HG03064 (cell line): ENCODE measurements around the gene SRGAP1.
"Not testable (repeated sequence)": the region's sequence is repeated elsewhere in the genome, so short reads cannot be mapped to it uniquely, and the experiment has no call there.

Experiments
- ATAC-seq: cut with Tn5 transposase; IDR thresholded peaks from one replicate; pipeline ENCODE4 v1.9.1; 2021; ENCODE audit warnings: low read depth; ENCODE audit not compliant: unreplicated experiment

SRGAP1 gene

DNA sequence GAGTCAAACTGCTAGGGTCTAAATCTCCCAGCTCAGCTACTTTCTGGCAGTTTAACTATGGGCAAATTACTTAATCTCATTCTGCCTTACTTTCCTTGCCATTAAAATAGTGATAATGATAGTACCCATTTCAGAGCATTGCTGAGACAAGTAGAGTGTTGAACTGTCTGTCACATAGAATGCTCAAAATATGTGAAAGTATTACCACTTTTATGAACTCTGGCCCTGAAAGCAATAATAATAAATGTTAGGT is 19.9 kb downstream of the SRGAP1 start:
- ATAC-seq = no peak

- ATAC-seq = no peak
Observed at GRCh38 chr12:63865448-63865847, 20.9 kb downstream of the SRGAP1 start.

GRCh38 chr12:63867053-63867452 is 22.6 kb downstream of the SRGAP1 start:
- no peak for ATAC-seq

DNA sequence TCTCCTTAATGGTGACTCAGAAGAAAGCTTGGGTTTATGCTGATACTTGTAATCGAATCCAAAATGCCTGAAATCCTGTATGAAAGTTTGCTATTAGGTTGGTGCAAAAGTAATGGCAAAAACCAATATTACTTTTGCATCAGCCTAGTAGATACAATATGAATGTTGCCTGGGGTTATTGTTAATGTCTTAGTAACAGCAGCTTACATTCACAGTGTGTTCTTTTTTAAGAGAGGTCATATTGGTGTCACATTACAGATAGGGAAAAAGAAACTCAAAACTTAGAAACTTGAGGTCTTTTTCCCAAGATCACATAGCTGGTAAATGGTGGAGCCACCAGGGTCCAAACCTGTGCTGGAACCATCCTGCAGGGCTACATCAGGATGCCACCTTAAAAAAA is 25.2 kb downstream of the SRGAP1 start:
- ATAC-seq = no peak

GRCh38 chr12:63870838-63871237 is 26.3 kb downstream of the SRGAP1 start:
- no peak for ATAC-seq

DNA sequence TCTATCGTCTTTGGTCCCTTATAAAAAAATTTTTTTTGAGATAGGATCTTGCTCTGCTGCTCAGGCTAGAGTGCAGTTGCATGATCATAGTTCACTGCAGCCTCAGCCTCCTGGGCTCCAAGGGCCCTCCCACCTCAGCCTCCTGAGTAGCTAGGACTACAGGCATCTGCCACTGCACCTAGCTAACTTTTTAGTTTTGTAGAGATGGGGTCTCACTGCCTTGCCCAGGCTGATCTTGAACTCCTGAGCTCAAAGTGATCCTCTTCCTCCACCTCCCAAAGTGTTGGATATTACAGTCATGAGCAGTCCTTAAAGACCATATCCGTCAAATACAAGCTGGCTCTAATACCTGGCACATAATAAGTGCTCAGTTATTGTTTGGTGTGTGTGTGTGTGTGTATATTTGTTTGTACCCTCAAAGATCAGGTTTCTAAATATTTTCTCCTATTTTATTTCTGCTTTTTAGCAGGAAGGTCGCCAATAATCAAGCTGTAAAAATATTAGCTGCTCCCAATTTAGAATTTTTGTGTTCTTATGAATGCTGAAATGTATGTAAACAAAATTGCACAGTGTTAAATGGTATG is 30.5 kb downstream of the SRGAP1 start:
- no peak for ATAC-seq

- ATAC-seq = no peak
Observed at GRCh38 chr12:63875703-63876102, 31.2 kb downstream of the SRGAP1 start.

DNA sequence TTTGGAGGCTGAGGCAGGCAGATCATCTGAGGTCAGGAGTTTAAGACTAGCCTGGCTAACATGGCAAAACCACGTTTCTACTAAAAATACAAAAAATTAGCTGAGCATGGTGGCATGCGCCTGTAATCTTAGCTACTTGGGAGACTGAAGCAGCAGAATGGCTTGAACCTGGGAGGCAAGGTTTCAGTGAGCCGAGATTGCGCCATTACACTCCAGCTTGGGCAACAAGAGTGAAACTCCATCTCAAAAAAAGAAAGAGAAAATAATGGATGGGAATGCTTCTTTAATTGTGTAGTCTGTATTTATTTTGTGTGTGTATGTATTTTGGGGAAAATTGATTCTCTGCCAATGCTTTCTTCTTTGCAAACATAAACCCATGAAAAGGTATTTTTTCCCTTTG is 32.5 kb downstream of the SRGAP1 start:
- no peak for ATAC-seq

- ATAC-seq = no peak
Observed at GRCh38 chr12:63877693-63878092, 33.2 kb downstream of the SRGAP1 start.

GRCh38 chr12:63880235-63880634 is 35.7 kb downstream of the SRGAP1 start:
- ATAC-seq = not testable (repeated sequence)

DNA sequence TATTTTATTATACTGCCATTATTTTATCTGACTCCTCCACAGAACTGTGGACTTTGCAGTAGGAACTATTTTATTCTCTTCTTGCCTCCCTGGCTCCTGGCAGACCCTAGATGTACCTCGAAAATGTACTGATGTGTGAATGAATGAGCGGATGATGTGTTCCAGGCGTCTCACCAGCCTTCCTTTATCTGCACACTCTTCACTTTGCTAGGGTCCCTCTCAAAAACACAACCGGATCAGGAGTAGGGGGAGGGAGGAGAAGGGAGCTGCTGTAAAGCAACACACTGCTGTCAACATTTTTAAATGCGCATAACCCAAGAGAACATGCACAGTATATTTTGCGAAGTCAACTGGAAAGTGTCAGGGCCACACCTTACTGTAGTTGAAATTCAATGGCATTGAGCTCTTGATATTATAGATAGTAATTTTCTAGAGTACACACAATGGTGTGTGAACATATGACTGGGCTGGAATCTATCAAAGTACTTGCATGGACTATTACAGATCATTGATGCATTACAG is 36.3 kb downstream of the SRGAP1 start:
- ATAC-seq = no peak

DNA sequence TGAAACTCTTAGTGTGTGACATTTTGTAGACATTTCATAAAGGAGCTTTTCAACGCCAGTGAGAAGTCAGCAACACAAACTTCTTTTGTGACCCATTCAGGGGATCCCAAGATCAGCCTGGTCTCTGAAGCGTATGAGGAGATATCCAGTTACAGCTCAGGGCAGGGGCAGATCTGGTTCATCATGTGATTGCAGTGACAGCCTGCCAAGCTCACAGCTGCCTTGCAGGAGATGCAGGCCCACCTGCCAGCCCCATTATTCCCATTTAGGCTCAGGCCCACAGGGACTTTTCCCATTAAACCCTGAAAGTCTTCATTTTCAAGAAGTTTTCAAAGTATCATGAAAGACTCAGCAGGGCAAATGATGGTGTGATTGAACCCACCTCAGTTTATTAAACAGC is 38.3 kb downstream of the SRGAP1 start:
- ATAC-seq = no peak

DNA sequence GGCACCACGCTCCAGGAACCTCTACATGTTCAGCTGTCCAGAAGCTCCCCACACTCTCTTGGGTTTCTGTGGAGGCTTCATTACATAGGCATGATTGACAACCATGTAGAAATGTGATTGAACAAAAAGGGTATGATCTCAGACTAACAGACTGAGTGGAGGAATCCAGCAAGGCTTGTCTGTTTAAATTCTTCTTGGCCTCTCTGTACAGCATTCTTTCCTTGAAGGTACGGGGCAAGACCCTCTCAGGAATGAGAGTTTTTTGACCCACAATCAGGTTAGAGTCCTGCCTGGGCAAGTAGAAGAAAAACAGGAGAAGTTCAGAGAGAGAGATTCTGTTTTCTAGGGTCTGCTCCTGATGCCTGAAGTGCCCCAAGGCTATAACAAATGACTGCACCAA is 40.9 kb downstream of the SRGAP1 start:
- ATAC-seq = no peak

- no peak for ATAC-seq
Observed at GRCh38 chr12:63888908-63889635, 44.6 kb downstream of the SRGAP1 start.

GRCh38 chr12:63889721-63890509 is 45.4 kb downstream of the SRGAP1 start:
- no peak for ATAC-seq

DNA sequence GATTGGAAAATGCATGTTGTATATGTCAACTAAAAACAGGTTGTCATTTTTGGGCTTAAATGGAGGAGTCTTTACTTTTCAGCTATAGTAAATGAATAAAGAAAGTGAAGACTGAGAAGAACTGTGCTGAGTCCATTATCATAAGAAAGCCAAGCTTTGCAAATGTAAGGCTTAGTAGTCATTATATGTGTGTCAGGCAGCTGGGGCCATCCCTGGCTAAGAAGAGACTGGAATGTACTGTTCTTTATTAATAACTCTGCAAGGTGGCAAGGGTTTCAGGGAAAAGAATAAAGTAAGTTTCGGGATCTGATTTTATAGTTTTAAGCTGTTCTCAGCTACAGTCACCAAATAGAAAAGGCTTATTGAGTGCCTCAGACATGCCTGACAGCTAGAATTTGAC is 48.7 kb downstream of the SRGAP1 start:
- no peak for ATAC-seq

- no peak for ATAC-seq
Observed at GRCh38 chr12:63894132-63894531, 49.6 kb downstream of the SRGAP1 start.

GRCh38 chr12:63895841-63896240 is 51.3 kb downstream of the SRGAP1 start:
- no peak for ATAC-seq

DNA sequence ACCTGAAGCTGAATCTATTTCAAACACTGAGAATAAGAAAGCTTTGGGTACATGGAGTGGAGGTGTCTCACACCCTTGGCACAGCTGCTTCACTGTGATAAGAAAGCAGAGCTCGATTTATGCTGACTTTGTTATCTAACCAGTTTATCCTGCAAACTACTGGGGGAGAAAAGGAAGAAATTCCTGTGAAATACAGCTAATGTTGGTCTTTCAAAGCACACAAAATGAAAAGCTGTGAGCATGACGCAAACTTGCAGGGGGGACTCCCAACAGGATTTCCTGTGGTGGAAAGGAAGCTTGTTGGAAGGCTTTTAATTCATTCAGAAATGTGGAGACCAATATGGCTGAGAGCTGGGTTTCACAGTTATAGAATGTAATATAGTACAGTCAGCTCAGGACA is 53.4 kb downstream of the SRGAP1 start:
- ATAC-seq = no peak

DNA sequence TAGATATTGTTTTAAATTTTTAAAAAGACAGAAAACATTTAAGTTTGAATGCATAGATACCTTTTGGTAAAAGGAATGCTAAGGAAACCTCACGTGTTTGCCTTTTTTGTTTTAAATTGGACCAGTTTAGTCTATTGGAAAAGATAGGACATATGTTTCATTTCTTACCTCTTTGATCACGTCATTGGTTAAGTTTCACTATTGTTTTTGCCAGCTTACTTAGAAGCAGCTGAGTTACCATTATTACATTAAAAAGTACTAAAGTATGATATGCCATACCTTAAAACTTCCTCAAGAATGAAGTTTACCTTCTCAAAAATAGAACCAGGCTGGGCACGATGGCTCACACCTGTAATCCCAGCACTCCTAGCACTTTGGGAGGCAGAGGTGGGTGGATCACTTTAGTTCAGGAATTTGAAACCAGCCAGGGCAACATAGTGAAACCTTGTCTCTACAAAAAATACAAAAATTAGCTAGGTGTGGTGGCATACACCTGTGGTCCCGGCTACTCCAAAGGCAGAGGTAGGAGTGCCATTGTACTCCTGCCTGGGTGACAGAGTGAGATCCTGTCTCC is 54.4 kb downstream of the SRGAP1 start:
- ATAC-seq = no peak

DNA sequence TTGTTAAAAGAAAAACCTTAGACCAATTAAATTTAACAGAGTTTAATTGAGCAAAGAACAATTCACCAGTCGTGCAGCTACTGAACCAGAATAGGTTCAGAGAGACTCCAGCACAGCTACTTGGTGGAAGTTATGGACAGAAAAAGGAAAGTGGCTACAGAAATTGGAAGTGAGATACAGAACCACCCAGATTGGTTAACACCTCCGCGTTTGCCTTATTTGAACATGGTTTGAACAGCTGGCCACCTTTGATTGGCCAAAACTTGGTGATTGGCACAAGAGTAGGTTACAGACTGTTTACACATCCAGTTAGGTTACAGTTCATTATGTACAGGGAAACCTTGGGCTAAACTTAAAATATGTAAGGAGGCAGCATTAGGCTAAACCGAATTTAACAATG is 54.9 kb downstream of the SRGAP1 start:
- no peak for ATAC-seq
